GM19463 (cell line): Measurements from ENCODE around the gene SDK1.

Experiments used
- ATAC-seq: cut with Tn5 transposase; IDR thresholded peaks from one replicate; pipeline ENCODE4 v1.9.1; 2021; ENCODE audit warnings: mild to moderate bottlenecking, moderate library complexity; ENCODE audit not compliant: unreplicated experiment

SDK1 gene

DNA sequence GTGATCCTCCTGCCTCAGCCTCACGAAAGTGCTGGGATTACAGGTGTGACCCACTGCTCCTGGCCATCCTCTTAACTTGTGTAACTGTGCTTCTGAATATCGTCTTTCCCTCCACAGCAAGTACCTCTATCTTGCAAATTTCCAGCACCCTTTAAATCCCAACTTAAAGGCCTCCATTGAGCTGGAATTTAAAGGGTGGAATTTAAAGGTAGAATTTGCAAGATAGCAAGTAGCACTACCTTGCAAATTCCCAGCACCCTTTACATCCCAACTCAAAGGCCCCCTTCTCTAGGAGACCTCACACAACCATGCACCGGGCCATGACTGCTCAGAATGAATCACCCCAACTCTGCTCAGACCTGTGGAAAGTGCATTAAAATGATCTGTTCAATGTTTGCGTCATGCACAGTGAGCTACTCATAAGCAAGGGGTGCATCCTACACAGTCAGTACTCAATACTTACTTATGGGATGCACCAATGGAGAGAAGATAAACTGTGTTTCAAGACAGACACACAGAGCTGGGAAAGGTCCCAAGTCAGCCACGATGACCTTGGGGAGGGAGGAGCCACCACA is 17.8 kb upstream of the SDK1 start:
- no peak for ATAC-seq

DNA sequence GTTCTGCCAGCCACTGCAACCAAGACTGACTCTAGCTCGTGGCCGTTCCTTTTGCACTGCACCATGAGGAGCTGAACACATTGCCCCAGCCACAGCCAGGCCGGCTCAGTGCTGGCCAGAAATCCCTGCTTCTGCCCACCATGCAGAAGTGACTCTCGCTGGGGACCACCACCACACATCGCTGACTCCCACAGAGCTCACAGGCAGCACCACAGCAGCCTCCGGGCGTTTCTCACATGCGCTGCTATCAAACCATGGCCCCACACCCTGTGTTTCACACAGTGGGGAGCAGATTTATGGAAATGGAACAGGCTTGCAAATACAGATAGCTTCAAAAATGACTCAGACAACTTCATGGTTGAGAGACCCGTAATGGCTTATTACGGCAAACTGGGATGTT is 15.4 kb upstream of the SDK1 start:
- no peak for ATAC-seq

DNA sequence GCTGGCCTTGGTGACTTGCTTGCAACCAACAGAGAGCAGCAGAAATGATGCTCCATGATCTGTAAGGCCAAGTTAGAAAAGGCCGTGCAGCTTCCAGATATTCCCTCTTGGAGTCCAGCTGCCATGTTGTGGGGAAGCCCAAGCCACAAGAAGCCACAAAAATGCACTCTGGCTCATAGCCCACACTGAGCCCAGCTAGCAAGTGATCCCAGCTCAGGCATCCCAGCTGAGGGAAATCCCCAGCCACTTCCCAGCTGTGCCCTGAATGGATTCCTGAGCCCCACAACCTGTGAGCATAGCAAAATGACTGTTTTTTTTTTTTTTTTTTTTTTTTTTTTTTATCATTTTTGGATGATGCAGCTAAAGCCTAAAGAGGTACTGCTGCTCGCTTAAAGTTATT is 11.1 kb upstream of the SDK1 start:
- ATAC-seq, result no peak

DNA sequence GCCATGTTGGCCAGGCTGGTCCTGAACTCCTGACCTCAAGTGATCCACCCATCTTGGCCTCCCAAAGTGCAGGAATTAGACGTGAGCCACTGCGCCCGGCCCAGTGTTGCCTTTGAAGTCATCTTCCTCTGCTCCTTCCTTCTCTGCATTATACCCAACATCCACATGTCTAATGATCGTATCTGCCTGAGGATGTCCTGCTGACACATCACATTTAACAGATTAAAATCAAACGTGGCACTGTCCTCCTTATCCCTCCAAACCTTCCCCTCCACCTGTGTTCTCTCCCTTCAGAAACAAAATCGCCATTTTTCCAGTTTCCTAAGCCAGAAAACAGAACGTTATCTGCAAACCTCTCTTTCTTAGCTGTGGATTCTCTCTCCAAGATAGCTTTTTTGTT is 8.4 kb upstream of the SDK1 start:
- ATAC-seq, result no peak

DNA sequence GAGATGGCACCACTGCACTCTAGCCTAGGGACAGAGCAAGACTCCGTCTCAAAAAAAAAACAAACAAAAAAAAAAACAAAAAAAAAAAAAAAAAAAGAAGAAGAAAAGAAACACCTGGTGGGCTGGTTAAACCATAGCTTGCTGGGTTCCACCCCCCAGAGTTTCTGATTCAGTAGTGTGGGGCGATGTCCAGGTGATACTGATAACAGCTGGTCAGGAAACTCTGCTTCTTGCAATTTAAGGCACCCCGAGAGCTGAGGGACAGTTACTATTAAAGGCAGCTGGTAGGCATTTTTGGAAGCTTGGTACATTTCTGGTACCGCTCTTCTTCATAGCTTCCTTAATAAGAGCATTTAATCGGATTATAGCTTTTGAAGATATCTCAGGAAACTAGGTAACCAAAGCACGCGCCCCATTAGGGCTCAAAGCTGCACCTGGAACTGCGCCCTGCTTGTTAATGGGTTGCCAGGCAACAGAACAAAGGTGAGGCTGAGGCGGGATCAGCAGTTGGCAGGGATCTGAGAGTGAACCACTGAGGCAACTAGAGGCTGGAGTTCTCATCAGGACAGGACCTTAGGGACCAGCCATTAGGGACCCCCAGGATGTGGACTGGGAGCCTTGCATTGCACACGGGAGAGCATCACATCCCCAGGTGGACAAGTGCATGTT is 6.5 kb upstream of the SDK1 start:
- no peak for ATAC-seq

DNA sequence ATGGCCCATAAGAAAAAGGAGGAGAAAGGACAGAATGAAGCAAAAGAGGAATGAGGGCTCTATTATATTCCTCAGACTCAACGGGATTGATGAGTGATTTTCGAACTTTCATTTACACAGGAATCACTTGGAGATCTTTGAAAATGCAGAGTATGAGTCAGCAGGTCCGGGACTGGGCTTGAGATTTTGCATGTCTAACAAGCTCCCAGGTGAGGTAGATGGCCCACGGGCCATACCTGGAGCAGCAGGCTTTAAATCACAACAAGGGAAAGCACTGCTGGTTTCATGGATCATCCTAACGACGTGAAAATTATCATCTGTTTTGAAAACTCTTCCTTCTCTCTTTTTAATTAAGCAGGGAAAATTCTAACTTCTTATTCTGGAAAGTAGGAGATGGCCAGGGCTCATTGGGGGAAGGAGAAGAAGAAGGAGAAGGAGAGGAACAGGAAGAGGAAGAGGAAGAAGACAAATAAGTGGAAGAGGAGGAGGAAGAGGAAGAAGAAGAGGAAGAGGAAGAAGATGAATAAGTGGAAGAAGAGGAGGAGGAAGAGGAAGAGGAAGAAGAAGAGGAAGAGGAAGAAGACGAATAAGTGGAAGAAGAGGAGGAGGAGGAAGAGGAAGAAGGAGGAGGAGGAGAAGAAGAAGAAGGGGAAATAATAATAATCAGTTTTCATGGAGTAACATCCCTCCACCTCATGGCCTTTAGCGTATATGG is 3.8 kb upstream of the SDK1 start:
- no peak for ATAC-seq

DNA sequence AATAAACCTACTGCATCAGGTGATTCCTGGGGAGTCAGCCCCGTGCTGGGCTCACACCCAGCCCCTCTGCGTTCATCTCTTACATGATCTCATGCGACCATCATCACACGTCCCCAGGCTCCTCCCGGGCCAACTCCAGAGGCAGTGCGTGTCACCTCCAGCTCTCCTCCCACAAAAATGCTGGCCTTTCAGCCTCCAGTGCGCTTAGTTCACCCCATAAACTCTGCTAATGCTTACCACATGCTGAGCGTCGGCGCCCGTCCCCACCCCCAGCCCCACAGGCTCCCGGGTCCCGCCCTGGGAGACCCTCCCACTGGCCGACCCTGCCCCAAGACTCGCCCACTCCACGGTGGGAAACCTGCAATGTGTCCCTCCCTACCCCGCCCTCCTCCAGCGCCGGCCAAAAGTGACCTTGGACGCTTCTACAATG is 816 bp upstream of the SDK1 start:
- ATAC-seq, result no peak

DNA sequence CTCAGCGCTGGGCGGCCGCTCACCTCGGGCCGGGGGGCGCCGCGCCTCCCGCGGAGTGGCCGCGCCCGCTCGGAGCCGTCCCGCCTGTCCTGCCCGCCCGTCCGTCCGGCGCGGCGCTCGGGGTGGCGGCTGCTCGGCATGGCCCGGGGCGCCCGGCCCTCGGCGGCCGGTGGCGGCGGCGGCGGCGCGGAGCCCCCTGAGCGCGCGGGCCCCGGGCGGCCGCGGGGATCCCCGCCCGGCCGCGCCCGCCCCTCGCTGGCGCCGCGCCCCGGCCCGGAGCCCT is 338 bp downstream of the SDK1 start:
- ATAC-seq, result no peak

DNA sequence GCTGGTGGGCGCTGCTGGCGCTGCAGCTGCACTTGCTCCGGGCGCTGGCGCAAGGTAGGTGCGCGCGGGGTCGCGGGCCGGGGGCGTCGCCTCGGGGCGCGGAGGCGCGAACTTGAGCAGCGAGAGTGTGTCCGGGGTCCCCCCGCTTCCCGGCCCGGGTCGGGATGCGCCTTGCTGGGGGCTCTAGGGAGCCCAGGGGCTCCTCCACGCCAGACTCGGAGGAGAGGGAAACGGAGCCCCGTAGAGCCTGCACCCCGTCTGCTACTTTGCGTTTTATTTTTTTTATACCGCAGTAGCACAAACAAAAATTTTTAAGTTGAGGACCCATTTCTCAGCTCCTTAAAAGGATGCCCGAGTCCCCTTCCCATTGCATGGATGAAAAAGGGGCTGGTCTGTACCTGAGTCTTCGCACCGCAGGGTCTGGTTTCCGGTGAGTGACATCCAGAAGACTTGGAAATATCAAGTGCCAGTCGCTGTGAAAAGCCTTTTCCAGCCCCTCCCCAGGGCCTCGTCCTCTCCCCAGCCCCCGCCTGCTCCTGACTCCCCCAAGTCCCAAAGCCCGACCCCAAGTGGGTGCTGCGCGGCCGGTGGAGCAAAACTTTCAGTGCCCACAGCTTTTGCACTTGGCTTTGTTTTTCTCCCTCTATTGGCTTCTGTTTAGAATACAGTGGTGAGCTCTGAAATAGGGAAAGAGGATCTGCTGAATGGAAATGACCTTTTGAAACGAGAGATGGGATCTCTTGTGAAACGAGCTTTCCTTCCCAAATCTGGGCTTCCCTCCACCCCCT is 973 bp downstream of the SDK1 start:
- ATAC-seq, result no peak

DNA sequence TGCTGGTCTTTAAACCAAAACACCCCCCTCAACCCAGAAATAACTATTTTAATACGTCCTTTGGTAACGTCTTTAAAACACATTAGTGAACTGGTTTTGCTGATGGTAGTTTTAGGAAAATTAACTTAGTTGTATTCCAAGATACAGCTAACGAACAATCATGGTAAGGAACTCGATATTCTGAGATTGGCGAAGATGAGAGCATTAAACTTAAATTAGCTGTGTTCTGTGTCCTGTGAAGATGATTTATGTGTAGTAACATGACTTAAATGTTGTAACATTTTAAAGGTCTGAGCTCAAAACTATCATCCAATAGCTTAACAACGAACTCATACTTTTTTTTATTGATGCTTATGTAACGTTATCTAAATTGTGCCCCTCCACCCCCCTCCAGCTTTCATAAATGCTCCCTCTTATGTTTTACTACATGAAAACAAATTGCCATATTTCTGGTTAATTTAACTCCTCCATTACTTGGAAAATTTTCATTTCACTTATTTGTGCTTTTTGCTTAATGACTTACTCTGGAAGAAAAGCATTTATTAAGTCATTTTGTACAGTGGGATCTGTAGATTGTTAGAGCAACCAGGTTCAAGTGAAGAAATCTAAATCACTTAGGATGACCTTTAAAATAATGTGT is 1.7 kb downstream of the SDK1 start:
- ATAC-seq, result no peak

DNA sequence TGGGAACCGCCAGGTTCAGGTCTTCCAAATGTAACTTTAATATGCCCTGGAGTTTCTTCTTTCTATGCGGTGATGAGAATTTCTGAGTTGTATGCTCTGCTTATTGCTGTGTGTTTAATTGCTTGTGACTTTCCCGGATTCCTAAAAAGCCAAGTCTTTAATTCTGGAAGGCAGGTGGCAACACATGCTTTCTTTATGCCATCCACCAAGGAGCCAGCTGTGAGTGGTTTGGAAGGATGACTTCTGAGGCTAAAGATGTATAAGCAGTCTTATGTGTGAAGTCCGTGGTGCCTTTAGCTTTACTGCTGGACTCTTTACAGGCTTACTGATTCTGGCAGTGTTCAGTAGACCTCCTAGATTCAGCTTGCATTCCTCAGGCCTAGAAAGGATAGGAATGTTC is 3.1 kb downstream of the SDK1 start:
- ATAC-seq, result no peak

DNA sequence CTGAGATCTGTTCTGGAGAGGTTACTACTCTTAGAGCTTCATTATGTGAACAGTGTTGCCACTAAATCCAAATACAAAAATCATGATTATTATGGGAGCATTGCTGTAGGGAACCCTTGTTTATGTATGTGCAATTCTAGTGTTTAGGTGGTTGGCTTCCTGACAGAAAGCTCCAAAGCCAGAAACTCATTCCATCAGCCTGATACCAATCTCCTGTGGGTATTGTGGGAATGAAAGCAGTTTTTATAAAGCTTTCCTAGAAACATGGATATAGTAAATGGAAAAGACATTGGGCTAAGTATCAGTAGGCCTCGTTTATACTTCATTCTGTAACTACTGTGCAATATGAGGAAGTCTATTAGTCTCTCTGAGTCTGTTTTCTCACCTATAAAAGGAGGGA is 6.4 kb downstream of the SDK1 start:
- no peak for ATAC-seq

DNA sequence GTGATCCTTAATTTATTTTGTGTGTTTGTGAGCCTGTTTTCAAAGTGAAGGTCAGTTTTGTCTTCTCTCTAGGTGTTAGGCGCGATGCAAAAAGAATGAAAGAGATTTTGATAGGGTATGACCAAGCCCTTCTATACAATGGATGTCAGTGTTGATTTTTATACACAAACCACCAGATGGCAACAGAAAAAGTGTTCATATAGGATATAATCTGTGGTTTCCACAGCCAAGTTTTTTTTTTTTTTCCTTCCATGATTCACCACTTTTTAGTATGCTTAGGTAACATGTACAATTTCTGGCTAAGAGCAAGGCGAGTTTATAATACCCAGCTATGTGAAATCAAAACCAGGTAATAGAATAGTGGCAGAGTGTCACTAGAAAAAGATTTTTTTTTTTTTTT is 8.1 kb downstream of the SDK1 start:
- no peak for ATAC-seq

DNA sequence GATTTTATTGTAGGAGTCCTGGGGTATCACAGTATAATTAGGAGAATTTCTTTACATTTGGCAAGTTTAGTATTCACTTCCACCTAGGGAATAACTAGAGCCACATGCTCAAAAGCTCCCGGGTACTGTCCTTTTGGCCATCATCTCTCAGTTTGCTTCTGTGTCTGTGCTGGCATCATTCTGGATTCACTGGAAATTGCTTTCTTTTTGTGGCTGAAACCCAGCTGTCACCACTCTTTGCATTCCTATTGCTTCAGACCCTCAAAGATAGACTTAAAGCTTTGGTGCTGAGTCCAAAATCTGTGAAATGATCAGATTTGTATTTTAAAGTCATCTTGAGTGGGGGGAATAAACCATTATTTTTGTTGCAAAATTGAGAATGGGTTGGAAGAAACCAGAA is 8.9 kb downstream of the SDK1 start:
- ATAC-seq, result no peak

DNA sequence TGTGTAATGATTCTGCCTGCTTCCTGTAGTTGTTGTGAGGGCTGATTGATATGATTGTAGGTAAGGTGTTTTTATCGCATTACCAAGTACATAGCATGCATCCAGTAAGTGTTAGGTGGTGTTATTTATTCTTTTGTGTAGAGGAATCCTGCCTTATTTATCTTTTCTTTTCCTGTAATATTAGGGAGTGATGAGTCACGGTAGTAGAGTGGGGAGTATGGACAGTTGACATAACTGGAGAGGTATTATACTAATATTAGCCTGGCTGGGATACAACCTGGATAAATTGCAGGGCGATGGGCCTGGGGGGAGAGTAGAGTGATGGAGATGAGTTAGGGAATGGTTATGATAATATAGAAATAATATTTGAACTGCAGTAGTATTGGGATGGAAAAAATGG is 9.8 kb downstream of the SDK1 start:
- no peak for ATAC-seq

DNA sequence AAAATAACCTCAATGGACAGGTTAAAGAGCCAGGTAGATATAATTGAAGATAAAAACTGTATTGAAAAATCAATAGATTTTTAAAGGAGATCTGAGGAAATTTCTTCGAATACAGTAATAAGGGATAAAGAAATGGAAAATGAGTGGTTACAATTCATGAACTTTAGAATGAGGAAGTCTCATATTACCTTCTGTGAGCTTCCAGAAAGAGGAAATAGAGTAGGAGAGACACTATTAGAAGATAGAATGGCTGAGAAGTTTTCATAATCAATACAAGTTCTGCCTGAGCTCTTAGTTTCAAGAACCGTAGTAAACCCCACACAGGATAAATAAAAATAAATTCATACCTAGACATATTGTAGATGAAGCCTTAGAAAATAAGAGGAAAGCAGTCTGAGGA is 11.5 kb downstream of the SDK1 start:
- no peak for ATAC-seq

DNA sequence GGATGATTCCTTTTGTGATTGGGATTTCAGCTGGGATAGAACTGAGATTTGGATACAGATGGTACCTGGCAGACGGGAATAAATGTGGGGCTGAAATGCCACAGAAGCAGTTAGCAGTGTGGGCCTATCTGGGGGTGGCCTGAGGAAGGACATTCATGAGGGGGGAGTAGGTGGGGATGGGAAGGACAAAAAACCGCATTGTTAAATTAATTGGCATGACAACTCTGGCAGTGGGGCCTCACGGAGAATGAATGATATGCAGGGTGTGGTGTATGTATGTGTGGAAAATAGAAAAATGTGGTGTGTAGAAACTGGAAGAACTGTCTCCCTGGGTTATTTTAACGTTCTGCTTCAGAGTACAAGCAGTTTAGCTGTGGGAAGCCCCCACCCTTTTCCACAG is 17.8 kb downstream of the SDK1 start:
- ATAC-seq, result no peak

DNA sequence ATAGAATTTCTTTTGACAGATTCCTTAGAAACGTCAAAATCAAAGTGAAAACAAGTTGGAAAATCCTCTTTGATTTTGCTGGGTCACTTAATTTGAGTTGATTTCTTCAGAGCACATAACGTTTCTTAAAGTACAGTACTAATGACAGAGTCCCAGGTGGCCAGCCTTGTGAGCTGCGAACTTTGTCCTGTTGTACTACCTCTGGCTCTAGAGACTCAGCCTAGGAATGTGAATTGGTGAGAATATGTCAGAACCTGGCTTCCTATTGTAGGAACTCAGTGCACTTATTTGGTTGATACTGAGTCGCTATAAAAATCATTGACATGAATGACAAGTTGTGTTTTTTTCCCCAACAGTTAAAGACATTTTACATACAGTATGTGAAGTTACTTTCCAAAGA is 20.2 kb downstream of the SDK1 start:
- ATAC-seq, result no peak

DNA sequence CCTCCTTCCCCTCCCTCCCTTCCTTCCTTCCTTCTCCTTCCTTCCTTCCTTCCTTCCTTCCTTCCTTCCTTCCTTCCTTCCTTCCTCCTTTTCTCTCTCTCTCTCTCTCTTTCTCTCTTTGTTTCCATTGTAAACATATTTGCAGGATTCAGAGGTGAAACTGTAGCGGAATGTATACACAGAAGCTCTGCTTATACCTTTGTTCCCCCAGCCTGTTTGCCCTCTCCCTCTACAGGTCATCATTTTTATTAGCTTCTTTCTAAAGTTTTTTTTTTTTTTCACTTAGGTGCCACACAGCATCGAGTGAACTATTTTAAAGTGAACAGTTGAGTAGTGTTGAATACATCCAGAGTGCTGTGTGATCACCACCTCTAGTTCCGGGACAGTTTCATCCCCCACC is 20.7 kb downstream of the SDK1 start:
- ATAC-seq, result no peak

DNA sequence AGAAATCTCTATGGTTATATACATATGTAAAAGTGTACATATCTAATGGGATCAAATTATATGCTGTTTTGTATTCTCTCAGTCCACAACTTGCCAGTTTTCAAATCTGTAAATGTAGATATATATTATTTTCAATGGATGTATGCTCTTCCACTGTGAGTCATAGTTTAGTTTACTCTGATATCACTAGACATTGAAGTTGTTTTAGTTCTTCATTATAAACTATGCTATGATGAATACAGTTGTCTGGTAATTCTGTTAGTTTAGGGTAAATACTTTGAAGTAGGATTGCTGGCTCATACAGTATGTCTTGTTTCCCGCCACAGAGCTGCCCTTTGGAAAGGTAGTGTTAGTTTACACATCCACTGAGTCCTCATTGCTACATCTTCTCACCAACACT is 25.2 kb downstream of the SDK1 start:
- no peak for ATAC-seq

DNA sequence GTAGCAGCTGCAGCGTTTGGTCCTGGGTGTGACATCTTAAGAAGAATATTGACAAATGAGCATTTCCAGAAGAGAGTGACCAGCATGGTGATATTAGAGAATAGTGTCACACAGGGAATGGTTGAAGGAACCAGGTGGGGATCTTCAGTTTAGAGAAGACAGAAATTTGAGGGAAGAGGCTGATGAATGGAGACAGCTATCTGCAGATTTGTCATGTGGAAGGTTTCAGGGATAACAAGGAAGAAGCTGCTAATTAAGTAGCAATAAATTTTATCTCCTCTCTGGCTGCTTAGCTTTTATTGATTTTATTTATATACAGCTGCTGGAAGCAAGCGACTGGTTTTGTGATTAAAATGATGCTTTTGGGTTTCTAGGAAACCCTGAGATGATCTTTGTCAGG is 26.0 kb downstream of the SDK1 start:
- no peak for ATAC-seq

DNA sequence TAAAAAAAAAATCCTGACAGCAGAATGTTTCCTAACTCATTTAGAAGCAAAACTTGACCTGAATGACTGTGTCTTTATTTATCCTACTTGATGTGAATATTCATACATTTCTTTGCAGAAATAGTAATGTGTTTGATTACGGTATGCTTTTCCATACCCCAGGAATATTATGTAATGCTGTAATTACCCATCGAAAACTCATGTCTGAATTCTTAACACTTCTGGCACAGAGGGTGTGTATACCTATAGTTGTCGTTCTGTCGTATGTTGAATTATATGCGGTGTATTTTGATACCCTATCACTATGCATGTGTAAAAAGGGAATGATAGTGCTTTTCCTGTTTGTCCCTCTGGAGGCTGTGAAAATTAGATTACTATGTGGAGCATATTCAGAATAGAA is 26.6 kb downstream of the SDK1 start:
- ATAC-seq, result no peak
